Lung (tissue), 12 donors: Measurements from ENCODE around the gene DCUN1D2. TPM values are rescaled to one million over a fixed set of nuclear protein-coding genes. Genes with fewer than 3 reads are reported as not detected.

Experiments used
- ATAC-seq: fragments of 200-7000 bp; cut with Tn5 transposase; one replicate; pipeline ENCODE4 v1.9.1; 2020; ENCODE audit warnings: moderate number of reproducible peaks; ENCODE audit not compliant: insufficient read depth, low FRiP score
- DNase-seq, 3 donors: peaks; one replicate each; pipeline ENCODE4 v3.0.0-alpha.2; 2013 to 2017
- H3K27ac ChIP-seq, 2 donors: one replicate each; pipeline ENCODE4 v1.5.1; 2013; ENCODE audit warnings: mild to moderate bottlenecking in 2 of 2, moderate library complexity in 2 of 2, control low read depth in 1 of 2, inconsistent platforms in 1 of 2, low read depth in 1 of 2, low read length in 1 of 2
- H3K27me3 ChIP-seq, 3 donors: one replicate each; pipeline ENCODE4 v1.5.1; 2013; ENCODE audit warnings: low read length in 2 of 3; ENCODE audit not compliant: control insufficient read depth in 3 of 3, insufficient read depth in 3 of 3
- H3K36me3 ChIP-seq, 4 donors: one replicate each; pipeline ENCODE4 v1.5.1; 2013; ENCODE audit warnings: low read length in 4 of 4, mild to moderate bottlenecking in 1 of 4, moderate library complexity in 1 of 4; ENCODE audit not compliant: control insufficient read depth in 4 of 4, insufficient read depth in 4 of 4
- H3K4me1 ChIP-seq, 5 donors: one replicate each; pipeline ENCODE4 v1.5.1; 2013; ENCODE audit warnings: low read length in 5 of 5, mild to moderate bottlenecking in 2 of 5, moderate library complexity in 1 of 5; ENCODE audit not compliant: control insufficient read depth in 5 of 5, insufficient read depth in 5 of 5
- H3K4me3 ChIP-seq: one replicate; pipeline ENCODE4 v1.5.1; 2013; ENCODE audit warnings: mild to moderate bottlenecking, control low read depth, moderate library complexity
- H3K9ac ChIP-seq, 2 donors: one replicate each; pipeline ENCODE4 v1.5.1; 2013; ENCODE audit warnings: low read length in 2 of 2, control low read depth in 1 of 2; ENCODE audit not compliant: insufficient read depth in 1 of 2
- H3K9me3 ChIP-seq, 4 donors: one replicate each; pipeline ENCODE4 v1.5.1; 2013; ENCODE audit warnings: low read length in 3 of 4, mild to moderate bottlenecking in 1 of 4, moderate library complexity in 1 of 4; ENCODE audit not compliant: control insufficient read depth in 4 of 4, insufficient read depth in 3 of 4
- WGBS, 2 donors: extraction: QIAGEN DNeasy Blood & Tissue Kit; methylation state at CpG; one replicate each; pipeline ENCODE4 v1.1.7; 2013; 5-methylcytosine and 5-hydroxymethylcytosine counted together
- polyA plus RNA-seq, 2 donors: library from polyadenylated mRNA; stranded (reverse); fragments of 200-250 nt; gene quantifications; one replicate each; pipeline ENCODE4 v1.2.1, GENCODE V29; 2013
- total RNA-seq, 2 donors: library from RNA; depleted of rRNA in 1 of 2; stranded (reverse); fragments of >200 nt in 1 of 2; gene quantifications; one replicate each; pipeline ENCODE4 v1.2.1, GENCODE V29; 2014 to 2021
- TF ChIP-seq, protein P1 (sequence below): IDR thresholded peaks from 2 replicates; pipeline ENCODE4 v1.5.1; 2012; ENCODE audit warnings: mild to moderate bottlenecking; ENCODE audit errors: control extremely low read depth, extremely low read depth
- donor health status: control.
- donor health status: control.
- donor health status: Bipolar disorder and iron deficiency.
- donor health status: healthy.
- donor health status: DM: yes; HTN: yes; CAD: no.

DCUN1D2 gene
- total and polyA plus RNA-seq, 4 donors: 6.9 to 21.1 (median 13.8) TPM

DNA sequence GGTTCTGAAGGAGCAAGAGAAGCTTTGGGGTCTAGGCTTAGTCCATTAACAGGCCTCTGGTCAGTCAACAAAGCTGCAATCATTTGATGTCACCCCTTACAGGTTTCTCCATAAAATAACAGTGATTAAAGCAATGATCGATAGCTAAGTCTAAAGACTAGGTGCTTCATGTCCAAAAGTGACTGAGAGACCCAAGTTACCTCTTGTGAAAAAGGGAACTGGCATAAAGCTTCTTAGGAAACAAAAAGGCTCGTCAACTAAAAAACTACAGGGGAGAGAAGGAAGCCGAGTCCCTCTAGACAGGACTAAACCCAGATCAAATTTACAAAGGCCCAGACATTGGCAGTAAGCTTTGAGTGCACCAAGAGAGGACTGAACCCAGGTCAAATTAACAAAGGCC, 2.2 kb downstream of the DCUN1D2 start:
- Histone ChIP-seq H3K4me1 (peaks cover 8 to 28% (median 14%) of the 10 kb centered on the region in 5 donors), H3K9ac (no peak overlapping the region), H3K4me3 (no peak overlapping the region), H3K36me3 (peaks cover 0 to 3% (median 0%) of the 10 kb centered on the region in 4 donors), H3K9me3 (no peaks in the 10 kb centered on the region), H3K27ac (peak overlapping the region in 1 of 2 donors; percentile 34), H3K27me3 (no peaks in the 10 kb centered on the region)
- DNase-seq (no peak), ATAC-seq (no peak)
- TF ChIP-seq, protein P1, sequence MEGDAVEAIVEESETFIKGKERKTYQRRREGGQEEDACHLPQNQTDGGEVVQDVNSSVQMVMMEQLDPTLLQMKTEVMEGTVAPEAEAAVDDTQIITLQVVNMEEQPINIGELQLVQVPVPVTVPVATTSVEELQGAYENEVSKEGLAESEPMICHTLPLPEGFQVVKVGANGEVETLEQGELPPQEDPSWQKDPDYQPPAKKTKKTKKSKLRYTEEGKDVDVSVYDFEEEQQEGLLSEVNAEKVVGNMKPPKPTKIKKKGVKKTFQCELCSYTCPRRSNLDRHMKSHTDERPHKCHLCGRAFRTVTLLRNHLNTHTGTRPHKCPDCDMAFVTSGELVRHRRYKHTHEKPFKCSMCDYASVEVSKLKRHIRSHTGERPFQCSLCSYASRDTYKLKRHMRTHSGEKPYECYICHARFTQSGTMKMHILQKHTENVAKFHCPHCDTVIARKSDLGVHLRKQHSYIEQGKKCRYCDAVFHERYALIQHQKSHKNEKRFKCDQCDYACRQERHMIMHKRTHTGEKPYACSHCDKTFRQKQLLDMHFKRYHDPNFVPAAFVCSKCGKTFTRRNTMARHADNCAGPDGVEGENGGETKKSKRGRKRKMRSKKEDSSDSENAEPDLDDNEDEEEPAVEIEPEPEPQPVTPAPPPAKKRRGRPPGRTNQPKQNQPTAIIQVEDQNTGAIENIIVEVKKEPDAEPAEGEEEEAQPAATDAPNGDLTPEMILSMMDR: no peak
- 50 to 76% methylated on average over 3 of the region's 3 CpGs for WGBS, 2 donors

- 80 to 82% methylated on average over 4 of the region's 4 CpGs for whole genome bisulfite sequencing, 2 donors
- TF ChIP-seq, protein P1: no peak
- Histone ChIP-seq H3K27ac (peak overlapping the region in 1 of 2 donors; percentile 62), H3K4me1 (peaks cover 5 to 21% (median 10%) of the 10 kb centered on the region in 5 donors), H3K36me3 (peaks cover 0 to 3% (median 0%) of the 10 kb centered on the region in 4 donors), H3K9me3 (no peaks in the 10 kb centered on the region), H3K4me3 (no peak overlapping the region), H3K27me3 (no peaks in the 10 kb centered on the region), H3K9ac (no peak overlapping the region)
- DNase-seq: peak in 1 of 3 donors; percentile 14
- ATAC-seq: no peak
Measured at GRCh38 chr13:113486698-113487097, 3.8 kb downstream of the DCUN1D2 start.

DNA sequence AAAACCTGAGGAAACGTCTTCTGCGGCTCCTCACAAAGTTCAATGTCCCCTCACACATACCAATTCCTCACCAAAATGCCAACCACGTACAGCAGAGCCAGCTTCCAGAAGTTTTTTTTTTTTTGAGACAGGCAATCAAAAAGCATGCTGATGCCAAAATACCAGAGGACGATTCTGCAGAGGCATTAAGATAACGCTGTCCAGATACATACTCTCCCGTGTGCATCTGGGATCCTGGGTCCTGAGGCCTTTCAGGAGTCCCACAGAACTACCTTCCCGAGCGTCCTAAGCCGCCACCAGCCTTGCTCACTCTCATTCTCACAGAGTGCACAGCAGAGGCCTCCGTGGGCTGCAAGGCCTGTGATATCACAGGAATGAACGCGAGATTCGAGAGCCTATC, 5.0 kb downstream of the DCUN1D2 start:
- H3K9ac ChIP-seq: no peak overlapping the region
- WGBS, 2 donors: 86 to 94% methylated on average over 13 of the region's 13 CpGs
- no peaks in the 10 kb centered on the region for H3K27me3 ChIP-seq
- no peaks in the 10 kb centered on the region for H3K9me3 ChIP-seq
- H3K4me3 ChIP-seq: no peak overlapping the region
- DNase-seq: no peak
- no peak for ATAC-seq
- TF ChIP-seq, protein P1: no peak
- H3K36me3 ChIP-seq: peaks cover 0 to 3% (median 0%) of the 10 kb centered on the region in 4 donors
- H3K4me1 ChIP-seq: peaks cover 5 to 17% (median 10%) of the 10 kb centered on the region in 5 donors
- H3K27ac ChIP-seq: peak overlapping the region in 1 of 2 donors; percentile 41
